GM19043 (cell line): ENCODE measurements around the gene ZBP1.

Experiments used
- ATAC-seq: cut with Tn5 transposase; IDR thresholded peaks from one replicate; pipeline ENCODE4 v1.9.1; 2021; ENCODE audit warnings: low read depth; ENCODE audit not compliant: unreplicated experiment

Gene ZBP1

DNA sequence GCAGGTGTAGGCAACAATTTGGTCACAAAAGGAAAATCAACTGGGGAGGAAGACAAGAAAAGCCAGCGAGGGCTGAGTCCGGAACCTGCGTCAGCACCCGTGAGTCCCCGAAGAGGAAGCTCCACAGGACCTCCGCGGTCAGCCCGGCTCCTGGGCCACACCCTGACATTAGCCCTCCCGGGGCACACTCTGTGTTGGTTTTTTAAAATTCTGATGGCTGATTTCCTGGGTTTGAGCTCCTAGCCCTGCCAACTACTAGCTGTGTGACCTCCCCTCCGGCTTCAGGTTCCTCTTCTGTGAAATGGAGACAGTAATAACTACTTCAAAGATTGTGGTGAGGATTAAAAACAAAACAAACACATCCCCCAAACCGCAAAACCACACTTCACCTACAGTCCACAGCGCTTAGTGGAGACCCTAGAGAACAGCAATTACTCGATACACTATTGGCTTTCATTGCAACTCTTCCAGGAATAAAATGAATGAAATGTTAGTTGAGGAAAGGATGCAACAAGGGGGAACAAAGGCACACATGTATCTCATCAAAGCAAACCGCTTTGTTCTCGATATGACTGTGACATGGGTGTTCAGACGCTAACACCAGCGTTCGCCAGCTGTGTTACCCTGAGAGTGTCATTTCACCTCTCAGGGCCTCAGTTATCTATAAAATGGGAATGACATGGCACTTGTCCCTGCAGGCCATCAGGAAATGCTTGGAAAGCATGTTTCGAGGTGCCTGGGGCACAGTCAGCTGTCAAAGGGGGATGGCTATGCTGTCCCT, 985 bp downstream of the ZBP1 start:
- peak; percentile 68 for ATAC-seq

DNA sequence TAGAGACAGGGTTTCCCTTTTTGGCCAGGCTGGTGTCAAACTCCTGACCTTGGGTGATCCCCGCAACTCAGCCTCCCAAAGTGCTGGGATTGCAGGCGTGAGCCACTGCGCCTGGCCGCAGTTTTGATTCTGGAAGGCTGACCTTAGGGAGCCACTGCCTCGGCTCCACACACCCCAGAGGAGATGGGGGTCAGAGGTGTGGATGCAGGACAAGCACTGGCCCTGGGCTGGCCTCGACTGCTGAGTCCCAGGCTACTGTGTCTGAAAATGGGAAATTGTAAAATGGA, 1.5 kb downstream of the ZBP1 start:
- ATAC-seq = no peak

DNA sequence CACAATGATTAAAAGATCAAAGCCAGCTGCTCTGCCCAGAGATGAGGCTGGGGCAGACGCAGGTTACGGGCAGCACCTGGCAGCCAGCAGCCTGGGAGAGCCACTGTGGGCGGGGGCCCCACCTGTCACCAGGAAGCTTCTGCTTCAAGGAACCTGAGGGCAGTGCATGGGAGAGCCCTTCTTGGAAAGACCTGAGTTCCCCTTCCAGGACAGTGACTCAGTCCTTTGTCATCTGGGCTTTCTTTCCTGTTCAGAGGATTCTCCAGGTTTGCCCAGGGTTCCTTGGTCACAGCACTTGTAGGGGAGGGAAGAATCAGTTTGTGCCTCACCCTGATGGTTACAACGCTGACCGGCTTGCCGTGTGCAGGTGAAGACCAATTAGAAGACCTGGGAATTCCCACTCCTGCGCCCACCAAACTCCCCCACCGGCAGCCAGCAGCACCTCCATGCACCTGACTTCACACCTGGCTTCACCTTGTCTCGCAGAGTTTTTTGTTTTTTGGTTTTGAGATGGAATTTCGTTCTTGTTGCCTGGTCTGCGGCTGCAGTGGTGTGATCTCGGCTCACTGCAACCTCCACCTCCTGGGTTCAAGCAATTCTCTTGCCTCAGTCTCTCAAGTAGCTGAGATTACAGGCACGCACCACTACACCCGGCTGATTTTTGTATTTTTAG, 2.0 kb downstream of the ZBP1 start:
- no peak for ATAC-seq

DNA sequence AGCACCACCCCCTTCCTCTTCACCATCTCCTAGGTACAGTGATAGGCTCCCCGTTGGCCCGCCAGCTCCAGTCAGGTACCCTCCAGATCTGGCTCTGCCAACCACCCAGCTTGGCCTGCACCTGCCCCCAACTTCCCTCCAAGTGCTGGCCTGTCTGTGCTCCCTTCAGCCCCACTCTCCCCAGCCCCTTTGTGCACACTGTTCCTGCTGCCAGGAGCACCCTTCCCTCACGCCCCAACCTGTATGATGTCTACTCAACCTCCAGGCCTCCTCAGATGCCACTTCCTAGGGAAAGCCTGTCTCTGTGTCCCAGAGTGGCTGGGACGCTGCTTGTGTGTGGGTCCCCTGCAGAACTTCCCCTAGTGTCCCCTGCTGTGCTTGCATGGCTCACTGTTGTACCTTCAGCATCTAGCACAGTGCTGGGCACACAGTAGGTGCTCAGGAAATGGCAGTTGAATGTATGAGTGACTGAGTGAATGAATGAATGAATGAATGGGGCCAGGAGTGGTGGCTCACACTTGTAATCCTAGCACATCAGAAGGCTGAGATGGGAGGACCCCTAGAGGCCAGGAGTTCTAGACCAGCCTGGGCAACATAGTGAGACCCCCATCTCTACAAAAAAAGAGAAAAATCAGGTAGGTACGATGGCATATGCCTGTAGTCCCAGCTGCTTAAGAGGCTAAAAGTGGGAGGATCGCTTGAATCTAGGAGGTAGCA, 3.0 kb downstream of the ZBP1 start:
- no peak for ATAC-seq

DNA sequence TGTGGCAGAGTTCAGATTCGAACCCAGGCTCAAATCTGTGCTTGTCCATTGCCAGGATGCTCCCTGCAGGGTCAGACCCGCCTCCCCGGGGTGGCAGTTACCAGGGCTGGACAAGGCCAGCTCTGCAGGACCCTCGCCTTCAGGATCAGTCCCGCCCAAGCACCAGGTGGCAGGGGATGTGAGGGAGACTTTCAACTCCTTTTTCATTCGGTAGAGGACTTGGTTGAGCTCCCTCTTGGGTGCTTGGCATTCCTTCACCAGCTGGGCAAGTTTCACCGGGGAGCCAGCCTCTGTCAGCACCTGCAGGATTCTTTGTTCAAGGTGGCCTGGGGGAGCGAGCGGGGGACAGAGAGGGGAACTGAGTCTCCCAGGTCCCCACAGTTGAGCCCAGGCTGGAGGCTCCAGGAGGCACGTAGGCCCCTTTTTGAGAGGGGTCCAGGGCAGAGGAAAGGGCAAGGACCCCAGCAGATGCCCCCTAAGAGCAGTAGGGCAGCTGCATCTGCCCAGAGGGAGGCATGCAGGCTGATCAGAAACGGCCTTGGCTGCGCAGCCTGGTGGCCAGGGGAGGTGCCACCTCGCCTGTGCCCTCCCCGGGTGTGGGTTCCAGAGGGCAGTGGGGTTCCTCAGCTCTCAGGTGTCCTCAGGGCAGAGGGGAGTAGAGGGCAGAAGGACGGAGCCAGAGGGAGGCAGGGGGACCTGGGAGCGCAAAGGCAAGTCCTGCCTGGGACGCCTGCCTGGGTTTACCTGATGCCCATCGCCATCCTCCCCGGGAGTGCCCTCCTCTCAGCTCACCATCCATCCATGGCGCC, 3.9 kb downstream of the ZBP1 start:
- ATAC-seq = no peak

DNA sequence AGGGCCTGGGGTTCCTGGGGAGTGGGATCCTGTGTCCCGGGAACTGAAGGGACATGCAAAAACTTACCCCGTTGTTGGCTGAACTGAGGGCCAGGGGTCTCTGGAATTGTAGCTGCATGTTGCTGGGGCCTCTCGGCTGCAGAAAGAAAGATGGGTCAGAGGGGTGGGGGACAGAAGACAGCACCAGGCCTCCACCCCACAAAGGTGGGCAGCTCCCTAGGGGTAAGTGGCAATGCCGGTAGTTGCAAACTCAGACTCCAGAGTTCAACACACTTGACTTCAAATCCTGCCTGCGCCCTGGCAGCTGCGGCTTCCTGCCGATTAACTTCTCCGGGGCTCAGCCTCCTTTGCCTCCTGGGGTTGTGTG, 4.8 kb downstream of the ZBP1 start:
- no peak for ATAC-seq

DNA sequence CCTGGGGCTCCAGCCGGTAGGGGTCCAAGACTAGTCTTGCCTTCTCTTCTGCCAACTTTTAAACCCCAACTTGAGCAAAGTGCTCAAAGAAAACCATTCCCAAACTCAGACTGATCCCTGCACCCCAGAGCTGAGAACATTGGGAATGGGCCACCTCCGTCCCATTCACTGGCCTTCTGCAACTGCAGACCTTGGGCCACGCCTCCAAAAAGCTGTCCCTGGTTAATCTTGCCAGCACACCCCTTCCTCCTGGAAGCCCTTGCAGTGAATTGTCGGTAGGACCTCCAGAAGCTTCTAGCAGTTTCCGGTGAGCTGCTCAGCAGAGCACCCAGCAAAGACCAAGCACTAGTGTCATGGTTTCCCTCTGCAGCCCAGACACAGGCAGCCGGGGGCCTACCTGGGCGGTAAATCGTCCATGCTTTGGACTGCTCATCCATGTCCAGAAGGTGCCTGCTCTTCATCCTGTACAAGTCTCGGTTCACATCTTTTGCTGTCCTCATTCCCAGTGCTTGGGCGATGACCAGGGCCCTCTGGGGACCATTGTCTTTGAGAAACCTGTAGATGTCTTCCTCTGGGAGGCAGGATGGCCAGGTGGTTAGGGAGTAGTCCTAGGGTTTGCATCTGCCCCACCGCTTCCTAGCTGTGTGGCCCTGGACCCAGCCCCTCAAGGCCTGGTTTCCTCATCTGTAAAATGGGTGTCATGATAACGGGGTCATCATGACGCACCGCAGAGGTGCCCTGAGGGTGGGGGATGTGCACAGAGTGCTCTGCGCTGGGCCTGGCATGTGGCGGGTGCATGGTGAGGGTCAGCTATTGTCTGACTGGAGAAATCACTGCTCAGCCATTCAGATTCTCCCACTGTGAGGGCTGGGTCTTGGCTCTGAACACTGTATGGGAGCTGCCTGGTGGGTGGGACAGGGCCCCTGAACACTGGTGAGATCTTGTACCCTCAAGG, 5.5 kb downstream of the ZBP1 start:
- ATAC-seq = no peak

DNA sequence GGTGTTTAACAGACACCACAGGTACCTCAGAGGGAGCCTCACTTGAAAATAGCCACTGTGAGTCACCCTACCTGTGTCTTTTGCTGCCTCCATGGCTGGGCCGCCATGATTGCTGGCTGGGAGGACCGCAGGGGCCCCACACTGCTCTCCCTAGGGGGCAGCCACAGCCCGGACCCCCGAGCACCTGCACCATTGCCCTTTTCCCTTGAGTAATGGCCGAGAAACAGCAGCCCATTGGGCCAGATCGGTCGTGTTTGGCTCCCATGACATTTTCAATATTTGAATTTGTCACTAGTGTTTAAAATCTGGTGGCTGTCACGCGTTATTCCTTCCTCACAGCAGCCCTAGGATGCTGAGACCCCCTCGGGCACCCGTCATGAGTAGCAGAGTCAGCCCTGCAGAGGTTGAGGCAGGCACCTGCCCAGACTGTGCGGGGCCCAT, 6.7 kb downstream of the ZBP1 start:
- no peak for ATAC-seq

DNA sequence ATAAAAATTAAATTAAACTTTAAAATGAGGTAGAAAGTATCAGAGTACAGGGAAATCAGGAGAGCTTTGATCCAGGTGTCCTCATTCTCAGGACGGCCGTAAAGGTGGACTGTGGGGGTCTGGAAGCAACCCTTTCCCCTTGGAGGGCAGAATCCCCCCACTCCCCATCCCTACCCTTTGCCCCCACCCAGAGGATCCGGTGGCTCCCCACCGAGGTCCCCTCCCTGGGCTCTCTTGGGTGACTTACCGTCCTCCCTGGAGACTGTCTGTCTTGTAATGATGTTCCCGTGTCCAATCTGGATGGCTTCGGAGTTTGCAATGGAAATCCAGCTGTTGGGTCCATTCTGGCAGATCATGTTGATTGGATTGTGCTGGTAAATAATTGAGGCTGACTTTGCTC, 7.3 kb downstream of the ZBP1 start:
- no peak for ATAC-seq

DNA sequence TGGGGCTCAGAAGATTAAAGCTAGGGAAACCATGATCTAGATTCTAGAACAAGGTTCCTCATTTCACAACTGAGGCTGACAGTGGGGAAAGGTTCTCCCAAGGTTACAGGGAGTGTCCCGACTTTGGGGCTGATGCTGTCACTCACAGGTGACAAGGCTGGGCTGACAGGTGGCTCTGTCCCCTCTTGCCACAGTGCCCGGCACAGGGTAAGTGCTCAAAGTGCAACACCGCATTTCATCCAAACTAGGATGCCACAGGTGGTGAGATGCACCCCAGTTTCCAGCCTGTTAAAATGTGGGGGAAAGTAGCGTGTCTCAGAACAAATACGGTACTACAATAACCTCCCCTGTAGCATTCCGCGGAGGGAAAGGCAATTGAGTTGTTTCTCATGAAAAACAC, 7.8 kb downstream of the ZBP1 start:
- ATAC-seq = no peak

DNA sequence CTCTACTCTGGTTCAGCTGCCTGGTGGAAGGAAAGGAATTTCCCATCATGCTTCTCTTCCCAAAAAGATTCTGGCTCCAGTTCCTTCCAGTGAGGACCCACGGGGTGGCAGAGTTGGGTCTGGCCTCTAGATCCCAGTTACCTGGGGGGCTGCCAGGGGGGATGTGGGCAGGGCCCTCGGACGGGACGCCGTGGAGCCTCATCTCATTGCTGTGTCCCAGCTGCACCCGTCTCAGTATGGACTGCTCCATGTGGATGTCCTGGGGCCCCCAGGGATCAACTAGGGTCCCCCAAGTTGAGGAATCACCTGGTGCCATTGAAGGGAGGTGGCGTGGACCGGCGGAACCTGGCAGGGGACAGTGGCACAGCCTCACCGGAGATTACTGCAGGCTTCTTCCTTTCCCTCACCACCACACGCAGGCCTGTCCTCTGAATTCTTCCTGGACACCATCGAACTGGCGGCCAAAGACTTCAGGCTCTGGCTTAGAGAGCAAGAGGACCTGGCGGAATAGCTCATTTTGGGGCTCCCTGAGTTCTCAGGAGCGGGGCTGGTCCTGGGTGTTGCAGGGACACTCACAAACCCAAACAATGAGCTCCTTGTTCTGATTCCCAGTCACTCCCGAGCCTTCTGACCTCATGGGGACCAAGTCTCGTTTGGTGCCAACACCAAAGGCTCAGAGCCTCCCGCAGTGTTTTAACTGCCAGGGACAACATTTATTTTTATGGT, 8.5 kb downstream of the ZBP1 start:
- ATAC-seq = no peak

DNA sequence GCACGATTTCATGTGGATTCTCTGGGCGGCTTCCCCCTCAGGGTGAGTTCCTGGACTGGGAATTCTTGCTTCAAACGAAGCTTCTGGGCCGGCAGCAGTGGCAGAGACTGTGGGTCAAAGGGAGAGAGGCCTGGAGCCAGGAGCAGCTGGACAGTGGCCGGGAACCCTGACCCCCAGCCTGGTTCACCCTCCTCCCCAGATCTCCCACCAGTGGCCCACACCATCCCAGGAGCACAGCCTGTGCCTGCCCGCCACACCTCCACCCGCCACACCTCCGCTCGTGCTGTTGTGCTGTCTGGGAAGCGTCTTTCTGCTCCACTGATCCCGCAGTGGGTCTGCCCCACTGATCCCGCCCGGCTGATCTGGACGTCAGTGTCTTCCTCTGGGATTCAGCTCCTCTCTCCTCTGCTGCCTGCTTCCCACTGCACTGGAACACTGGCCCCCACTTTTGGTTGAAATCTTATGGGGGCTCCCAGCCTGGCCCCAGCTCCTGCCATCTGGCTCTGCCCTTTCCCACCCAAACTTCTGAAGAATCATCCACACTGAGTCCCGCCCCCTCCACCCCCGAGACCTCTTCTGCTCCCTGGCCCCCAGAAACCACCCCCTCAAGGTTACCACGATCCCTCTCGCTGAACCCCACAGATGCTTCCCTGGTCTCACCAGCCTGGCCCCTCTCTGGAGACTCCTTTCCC, 9.8 kb downstream of the ZBP1 start:
- no peak for ATAC-seq

DNA sequence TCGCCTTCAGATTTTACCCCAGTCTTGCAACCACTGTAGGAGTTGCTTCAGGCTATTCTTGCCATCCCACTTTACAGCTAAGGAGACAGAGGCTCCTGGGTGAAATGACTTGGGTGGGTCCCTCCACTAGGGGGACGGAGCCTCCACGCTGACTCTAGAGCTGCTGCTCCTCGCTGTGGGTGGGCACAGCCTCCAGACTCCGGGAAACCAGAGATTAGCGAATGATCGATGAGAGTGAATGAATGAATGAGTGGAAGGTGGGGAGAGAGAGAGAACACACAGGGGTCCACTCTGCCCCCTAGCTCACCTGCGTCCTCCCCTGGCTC, 10.4 kb downstream of the ZBP1 start:
- ATAC-seq = no peak

DNA sequence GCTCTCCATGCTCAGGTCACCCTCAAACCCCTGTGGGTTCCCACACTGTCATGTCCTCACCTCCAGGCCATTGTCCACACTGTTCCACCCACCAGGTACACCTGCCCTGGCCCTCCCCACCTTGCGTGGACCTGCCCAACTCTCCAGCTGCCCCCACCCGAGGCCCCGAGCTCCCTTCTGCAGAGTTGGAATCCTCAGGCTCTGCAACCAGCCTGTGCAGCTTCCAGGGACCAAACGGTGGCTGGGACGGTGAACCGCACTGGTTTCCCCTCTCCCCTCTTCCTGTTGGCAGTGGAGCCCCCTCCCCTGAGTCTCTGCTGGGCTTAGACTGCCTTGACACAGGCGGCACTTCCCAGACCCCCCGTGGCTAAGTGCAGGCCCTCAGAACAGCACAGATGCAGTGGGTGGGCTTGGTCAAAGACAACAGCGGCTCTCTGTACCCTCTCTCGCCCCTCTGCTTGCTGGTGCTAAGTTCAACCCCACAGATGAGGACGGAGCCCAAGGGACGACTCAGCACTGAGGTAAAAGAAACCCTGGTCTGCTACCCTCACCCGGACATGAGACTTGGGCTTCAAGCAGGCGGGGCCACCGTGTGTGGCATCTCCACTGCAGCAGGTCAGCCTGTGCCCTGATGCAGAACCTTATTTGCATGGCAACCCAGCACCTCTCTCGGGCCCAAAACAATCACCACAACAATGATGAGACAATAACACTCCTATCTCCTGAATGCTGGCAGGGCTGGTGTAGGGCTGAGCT, 11.0 kb downstream of the ZBP1 start:
- no peak for ATAC-seq

DNA sequence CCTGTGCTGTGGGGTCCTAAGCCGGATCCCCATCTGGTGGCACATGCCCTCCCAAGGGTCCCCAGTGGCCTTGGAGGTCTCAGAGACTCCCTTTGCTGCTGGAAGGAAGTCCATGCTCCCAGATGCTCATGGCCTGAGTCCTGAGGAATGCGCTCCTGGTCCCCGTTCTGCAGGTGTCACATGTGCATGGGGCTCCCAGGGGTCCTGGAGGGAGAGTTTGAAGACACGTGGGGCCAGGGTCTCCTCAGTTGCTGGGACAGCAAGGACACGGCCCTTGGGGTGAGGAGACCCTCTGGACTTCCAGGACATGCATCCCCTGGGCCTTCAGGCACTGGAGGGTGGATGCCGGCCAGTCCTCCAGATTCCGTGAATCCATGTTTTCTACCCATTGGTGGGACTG, 11.7 kb downstream of the ZBP1 start:
- no peak for ATAC-seq

DNA sequence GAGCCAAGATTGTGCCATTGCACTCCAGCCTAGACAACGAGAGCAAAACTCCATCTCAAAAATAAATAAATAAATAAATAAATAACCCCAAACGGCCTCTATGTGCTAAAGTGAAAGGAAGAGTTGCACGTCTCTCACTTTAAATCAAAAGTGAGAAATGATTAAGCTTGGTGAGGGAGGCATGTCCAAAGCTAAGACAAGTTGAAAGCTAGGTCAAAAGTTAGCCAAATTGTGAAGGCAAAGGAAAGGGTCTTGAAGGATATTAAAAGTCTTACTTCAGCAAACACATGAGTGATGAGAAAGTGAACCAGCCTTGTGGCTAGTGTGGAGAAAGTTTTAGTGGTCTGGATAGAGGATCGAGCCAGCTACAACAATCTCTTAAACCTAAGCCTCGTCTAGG, 14.3 kb downstream of the ZBP1 start:
- no peak for ATAC-seq

DNA sequence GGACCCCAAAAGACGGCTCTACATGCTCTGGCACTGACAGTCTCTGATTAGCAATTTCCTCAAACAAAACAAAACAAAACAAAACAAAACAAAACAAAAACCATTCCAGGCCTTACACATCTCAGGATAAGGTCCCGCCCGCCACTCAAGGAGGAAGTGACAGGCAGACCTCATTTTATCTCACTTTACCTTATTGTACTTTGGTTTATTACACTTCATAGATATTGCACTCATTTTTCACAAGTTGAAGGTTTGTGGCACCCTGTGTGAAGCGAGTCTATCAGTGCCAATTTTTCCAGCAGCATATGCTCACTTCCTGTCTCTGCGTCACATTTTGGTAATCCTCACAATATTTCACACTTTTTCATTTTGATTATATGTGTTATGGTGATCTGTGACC, 15.2 kb downstream of the ZBP1 start:
- ATAC-seq = no peak

DNA sequence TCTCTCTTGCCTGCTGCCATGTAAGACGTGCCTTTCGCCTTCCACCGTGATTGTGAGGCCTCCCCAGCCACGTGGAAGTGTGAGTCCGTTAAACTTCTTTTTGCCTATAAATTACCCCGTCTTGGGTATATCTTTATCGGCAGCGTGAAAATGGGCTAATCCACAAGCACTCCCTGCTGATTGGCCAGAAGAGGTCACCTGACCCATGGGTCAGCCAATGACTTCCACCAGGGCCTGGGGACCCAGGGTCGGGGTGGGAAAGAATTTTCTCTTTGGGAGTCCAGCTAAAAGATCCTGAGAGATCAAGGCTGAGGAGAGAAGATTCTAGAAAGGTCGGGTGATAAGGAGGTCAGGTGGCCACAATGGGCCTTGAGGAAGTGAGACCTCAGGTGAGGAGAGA, 17.1 kb downstream of the ZBP1 start:
- ATAC-seq = no peak
